Mammary epithelial cell (primary cell): ENCODE data around the gene WFDC12.

ENCODE experiments used
- CTCF ChIP-seq, 2 donors: IDR thresholded peaks in 1 of 2; conservative IDR thresholded peaks in 1 of 2; 2 replicates each; pipeline ENCODE4 v1.5.1; 2011 to 2012; ENCODE audit warnings: inconsistent platforms in 2 of 2, low read length in 2 of 2, mild to moderate bottlenecking in 2 of 2, control low read depth in 1 of 2, low read depth in 1 of 2; ENCODE audit not compliant: insufficient read depth in 1 of 2; ENCODE audit errors: extremely low read depth in 1 of 2
- EZH2 ChIP-seq: IDR thresholded peaks from 2 replicates; pipeline ENCODE4 v1.6.1; 2012; ENCODE audit warnings: low read length, inconsistent platforms, borderline replicate concordance

- no peak for TF ChIP-seq CTCF (conservative IDR thresholded peaks at IDR 0.05 in 1 of 2, IDR thresholded peaks at IDR 0.05 in 1 of 2; ENCODE audit: extremely low read depth in 1 of 2, insufficient read depth in 1 of 2, low read depth in 1 of 2, low read length in 2 of 2)
- TF ChIP-seq EZH2: no peak
Observed at GRCh38 chr20:45153147-45153546, 28.9 kb upstream of the WFDC12 start.
